HFF-Myc (cell line): Measurements from ENCODE around the gene NAA15.

ENCODE experiments used
- DNase-seq: peaks from one replicate; pipeline ENCODE4 v3.0.0-alpha.2; 2011; ENCODE audit warnings: low read depth; ENCODE audit errors: extremely low read depth
- H3K4me3 ChIP-seq: replicated peaks from 2 replicates; pipeline ENCODE4 v1.5.1; 2011; ENCODE audit warnings: low read depth, mild to moderate bottlenecking, control low read depth, low read length
- CTCF ChIP-seq: IDR thresholded peaks from 2 replicates; pipeline ENCODE4 v1.5.1; 2012; ENCODE audit warnings: mild to moderate bottlenecking, low read depth, low read length, control low read depth; ENCODE audit errors: missing control alignments

The NAA15 gene

GRCh38 chr4:139295942-139296299, 5.4 kb upstream of the NAA15 start:
- peak overlapping the region; percentile 80 for H3K4me3 ChIP-seq
- no peak for TF ChIP-seq CTCF
- DNase-seq = no peak

GRCh38 chr4:139297001-139297410, 4.3 kb upstream of the NAA15 start:
- TF ChIP-seq CTCF = no peak
- H3K4me3 ChIP-seq = no peak overlapping the region
- no peak for DNase-seq

GRCh38 chr4:139299536-139299935, 1.8 kb upstream of the NAA15 start:
- H3K4me3 ChIP-seq = peak overlapping the region; percentile 98; the same call in 1 of the 2 replicates
- DNase-seq = no peak
- no peak for TF ChIP-seq CTCF

GRCh38 chr4:139300431-139301112, 733 bp upstream of the NAA15 start:
- DNase-seq = no peak
- TF ChIP-seq CTCF = no peak
- peak overlapping the region; percentile 98 for H3K4me3 ChIP-seq

GRCh38 chr4:139301821-139302611, 711 bp downstream of the NAA15 start, which contains the start of gene NDUFC1:
NDUFC1 (minus strand) TSS chr4:139302477; CDS start chr4:139295798, 6,679 bp downstream.
- DNase-seq = no peak
- TF ChIP-seq CTCF = peak; percentile 4
- H3K4me3 ChIP-seq = peak within 1 kb of the TSS; percentile 98

- TF ChIP-seq CTCF = no peak
- DNase-seq = no peak
- no peak overlapping the region for H3K4me3 ChIP-seq
Measured at GRCh38 chr4:139304920-139305319, 3.6 kb downstream of the NAA15 start.

GRCh38 chr4:139311909-139312308, 10.6 kb downstream of the NAA15 start:
- TF ChIP-seq CTCF = no peak
- no peak for DNase-seq
- H3K4me3 ChIP-seq = no peak overlapping the region
